Ascending aorta (tissue), 2 donors: ENCODE measurements around the gene TMEM204. TPM values are rescaled to one million over a fixed set of nuclear protein-coding genes. Genes with fewer than 3 reads are reported as not detected.

Experiments used
- DNase-seq, 2 donors: peaks; one replicate each; pipeline ENCODE4 v3.0.0-alpha.2; 2019; ENCODE audit warnings: low spot score in 2 of 2
- H3K27ac ChIP-seq, 2 donors: fragments of 200-600 bp; sonication (generic); one replicate each; pipeline ENCODE4 v1.5.1; 2016 to 2017; ENCODE audit warnings: mild to moderate bottlenecking in 1 of 2
- H3K27me3 ChIP-seq: fragments of 200-600 bp; sonication (generic); one replicate; pipeline ENCODE4 v1.5.1; 2017
- H3K36me3 ChIP-seq, 2 donors: fragments of 200-600 bp; sonication (generic); one replicate each; pipeline ENCODE4 v1.5.1; 2016
- H3K4me1 ChIP-seq, 2 donors: fragments of 200-600 bp; sonication (generic); one replicate each; pipeline ENCODE4 v1.5.1; 2016 to 2017; ENCODE audit warnings: mild to moderate bottlenecking in 1 of 2
- H3K4me3 ChIP-seq, 2 donors: fragments of 200-600 bp; sonication (generic); one replicate each; pipeline ENCODE4 v1.5.1; 2016 to 2017; ENCODE audit warnings: mild to moderate bottlenecking in 1 of 2
- H3K9me3 ChIP-seq, 2 donors: fragments of 200-600 bp; sonication (generic); one replicate each; pipeline ENCODE4 v1.5.1; 2016
- intact Hi-C: fragments of 100-400 bp; cut with DNase I; formaldehyde crosslinking; loops from one replicate; pipeline ENCODE4 v1.15.1; 2023
- total RNA-seq: library from RNA; depleted of rRNA; stranded (reverse); fragments of >200 nt; gene quantifications from one replicate; pipeline ENCODE4 v1.1.0, GENCODE V29; 2016
- TF ChIP-seq, protein P1 (sequence below), 3 experiments: fragments of 200-600 bp in 2 of 3; fragments of 450-650 bp in 1 of 3; sonication (generic) in 2 of 3; IDR thresholded peaks; one replicate each; pipeline ENCODE4 v1.5.1; 2016 to 2019; ENCODE audit warnings: antibody characterized with exemption in 3 of 3, mild to moderate bottlenecking in 1 of 3, moderate library complexity in 1 of 3

Gene TMEM204
- total RNA-seq, 1 donor from 2014 or later, result 145 TPM

DNA sequence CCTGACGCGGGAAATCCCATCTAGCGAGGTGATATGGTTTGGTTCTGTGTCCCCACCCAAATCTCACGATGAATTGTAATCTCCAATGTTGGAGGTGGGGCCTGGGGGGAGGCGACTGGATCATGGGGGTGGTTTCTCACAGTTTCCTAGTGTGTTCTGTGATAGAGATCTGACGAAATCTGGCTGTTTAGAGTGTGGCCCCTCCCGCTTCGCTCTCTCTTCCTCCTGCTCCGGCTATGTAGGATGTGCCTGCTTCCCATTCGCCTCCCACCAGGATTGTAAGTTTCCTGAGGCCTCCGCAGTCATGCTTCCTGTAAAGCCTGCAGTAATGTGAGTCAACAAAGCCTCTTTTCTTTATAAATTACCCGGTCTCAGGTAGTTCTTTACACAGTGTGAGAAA lies 46.8 kb downstream of the TMEM204 start:
- H3K27ac ChIP-seq, result no peak overlapping the region
- H3K4me1 ChIP-seq, result no peaks in the 10 kb centered on the region
- no peak overlapping the region for H3K4me3 ChIP-seq
- DNase-seq, result no peak
- no peaks in the 10 kb centered on the region for H3K27me3 ChIP-seq
- TF ChIP-seq, protein P1, sequence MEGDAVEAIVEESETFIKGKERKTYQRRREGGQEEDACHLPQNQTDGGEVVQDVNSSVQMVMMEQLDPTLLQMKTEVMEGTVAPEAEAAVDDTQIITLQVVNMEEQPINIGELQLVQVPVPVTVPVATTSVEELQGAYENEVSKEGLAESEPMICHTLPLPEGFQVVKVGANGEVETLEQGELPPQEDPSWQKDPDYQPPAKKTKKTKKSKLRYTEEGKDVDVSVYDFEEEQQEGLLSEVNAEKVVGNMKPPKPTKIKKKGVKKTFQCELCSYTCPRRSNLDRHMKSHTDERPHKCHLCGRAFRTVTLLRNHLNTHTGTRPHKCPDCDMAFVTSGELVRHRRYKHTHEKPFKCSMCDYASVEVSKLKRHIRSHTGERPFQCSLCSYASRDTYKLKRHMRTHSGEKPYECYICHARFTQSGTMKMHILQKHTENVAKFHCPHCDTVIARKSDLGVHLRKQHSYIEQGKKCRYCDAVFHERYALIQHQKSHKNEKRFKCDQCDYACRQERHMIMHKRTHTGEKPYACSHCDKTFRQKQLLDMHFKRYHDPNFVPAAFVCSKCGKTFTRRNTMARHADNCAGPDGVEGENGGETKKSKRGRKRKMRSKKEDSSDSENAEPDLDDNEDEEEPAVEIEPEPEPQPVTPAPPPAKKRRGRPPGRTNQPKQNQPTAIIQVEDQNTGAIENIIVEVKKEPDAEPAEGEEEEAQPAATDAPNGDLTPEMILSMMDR (IDR thresholded peaks at IDR 0.05), result no peak
- no peaks in the 10 kb centered on the region for H3K9me3 ChIP-seq
- intact Hi-C loops, result no loop called here
- H3K36me3 ChIP-seq, result peaks cover 20 to 35% of the 10 kb centered on the region in 2 donors

DNA sequence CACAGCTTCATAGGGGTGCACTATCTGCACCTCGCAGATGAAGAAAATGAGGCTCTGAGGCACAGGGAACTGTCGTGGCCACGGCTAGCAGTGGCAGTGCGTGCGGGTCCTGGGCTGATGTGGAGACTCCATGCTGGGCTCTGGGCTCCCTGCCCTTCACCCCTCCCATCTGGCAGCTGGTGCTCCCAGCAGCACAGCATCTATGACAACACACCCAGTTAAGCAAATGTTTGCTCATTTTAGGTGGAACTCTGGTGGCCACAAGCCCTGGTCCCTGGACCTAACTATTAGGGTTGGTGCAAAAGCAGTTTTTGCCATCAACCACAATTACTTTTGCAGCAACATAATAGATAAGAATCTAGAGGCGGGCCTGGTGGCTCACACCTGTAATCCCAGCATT lies 47.5 kb downstream of the TMEM204 start:
- Histone ChIP-seq H3K4me3 (no peak overlapping the region), H3K27me3 (no peaks in the 10 kb centered on the region), H3K36me3 (peaks cover 23 to 38% of the 10 kb centered on the region in 2 donors), H3K4me1 (no peaks in the 10 kb centered on the region), H3K27ac (no peak overlapping the region), H3K9me3 (no peaks in the 10 kb centered on the region)
- no peak for DNase-seq
- TF ChIP-seq, protein P1 (IDR thresholded peaks at IDR 0.05), result no peak
- intact Hi-C loops, result no loop called here

DNA sequence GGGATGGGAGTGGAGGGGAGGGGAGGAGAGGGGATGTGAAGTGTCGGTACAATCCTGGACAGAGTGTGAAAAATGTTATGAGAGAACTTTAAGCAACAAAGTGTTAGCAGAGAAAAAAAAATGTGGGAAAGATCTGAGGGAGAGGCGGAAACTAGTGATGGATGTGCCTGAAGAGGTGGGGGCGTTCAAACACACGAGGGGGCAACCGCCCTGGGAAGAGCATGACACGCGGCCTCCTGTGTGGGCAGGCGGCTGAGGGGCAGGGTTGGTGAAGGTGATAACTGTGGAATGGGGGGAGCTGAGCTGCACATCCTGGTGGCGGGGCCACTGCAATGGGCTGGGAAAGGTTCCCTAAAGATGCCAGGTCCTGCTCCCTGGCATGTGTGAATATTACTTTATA lies 48.3 kb downstream of the TMEM204 start:
- DNase-seq, result no peak
- intact Hi-C loops, result no loop called here
- Histone ChIP-seq H3K4me3 (no peak overlapping the region), H3K4me1 (no peaks in the 10 kb centered on the region), H3K27ac (no peak overlapping the region), H3K36me3 (peaks cover 23 to 47% of the 10 kb centered on the region in 2 donors), H3K9me3 (no peaks in the 10 kb centered on the region), H3K27me3 (no peaks in the 10 kb centered on the region)
- TF ChIP-seq, protein P1 (IDR thresholded peaks at IDR 0.05), result no peak

DNA sequence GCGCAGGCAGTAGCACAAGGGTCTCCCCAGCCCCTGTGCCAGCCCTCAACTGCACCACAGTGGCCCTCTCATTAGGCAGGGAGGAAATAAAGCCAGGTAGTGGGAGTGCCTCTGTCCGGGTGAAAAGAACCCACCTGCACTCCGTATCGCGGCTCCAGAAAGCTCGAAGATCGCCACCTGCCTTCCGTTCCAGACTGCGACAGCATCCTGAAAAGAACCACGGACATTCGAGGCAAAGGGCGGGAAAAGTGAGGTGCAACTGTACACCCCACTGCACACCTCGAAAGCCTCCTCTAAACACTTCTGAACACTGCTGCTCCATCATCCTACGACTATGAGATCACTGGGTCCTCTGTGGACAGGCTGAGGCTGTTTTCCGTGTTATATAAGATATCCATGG lies 49.7 kb downstream of the TMEM204 start:
- H3K27me3 ChIP-seq, result no peaks in the 10 kb centered on the region
- H3K9me3 ChIP-seq, result no peaks in the 10 kb centered on the region
- DNase-seq, result no peak
- intact Hi-C loops, result no loop called here
- TF ChIP-seq, protein P1 (IDR thresholded peaks at IDR 0.05), result no peak
- H3K27ac ChIP-seq, result no peak overlapping the region
- peaks cover 29 to 58% of the 10 kb centered on the region in 2 donors for H3K36me3 ChIP-seq
- no peaks in the 10 kb centered on the region for H3K4me1 ChIP-seq
- H3K4me3 ChIP-seq, result no peak overlapping the region

DNA sequence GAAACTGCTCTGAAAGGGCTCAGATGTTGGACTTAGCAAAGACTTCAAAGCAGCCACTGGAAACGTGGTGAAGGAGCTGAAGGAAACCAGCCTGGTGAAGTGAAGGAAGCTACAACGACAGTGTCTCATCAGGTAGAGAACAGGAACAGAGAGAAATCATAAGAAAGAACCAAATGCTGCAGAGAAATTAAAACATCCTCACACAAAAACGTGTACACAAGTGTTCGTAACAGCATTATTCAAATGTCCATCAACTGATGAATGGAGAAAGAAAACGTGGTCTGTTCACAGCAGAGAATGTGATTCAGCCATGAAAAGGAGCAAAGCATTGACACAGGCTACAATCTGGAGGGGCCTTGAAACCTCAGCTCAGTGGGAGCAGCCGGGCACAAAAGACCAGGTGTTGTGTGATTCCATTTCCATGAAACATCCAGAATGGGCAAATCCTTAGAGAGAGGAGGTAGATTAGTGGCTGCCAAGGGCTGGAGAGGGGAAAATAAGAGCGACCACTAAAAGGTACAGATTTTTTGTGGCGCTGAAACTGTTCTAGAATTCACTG lies 51.5 kb downstream of the TMEM204 start:
- Histone ChIP-seq H3K9me3 (no peaks in the 10 kb centered on the region), H3K4me3 (no peak overlapping the region), H3K4me1 (no peaks in the 10 kb centered on the region), H3K27me3 (no peaks in the 10 kb centered on the region), H3K36me3 (peaks cover 28 to 62% of the 10 kb centered on the region in 2 donors), H3K27ac (no peak overlapping the region)
- intact Hi-C loops, result no loop called here
- no peak for DNase-seq
- TF ChIP-seq, protein P1 (IDR thresholded peaks at IDR 0.05), result no peak

DNA sequence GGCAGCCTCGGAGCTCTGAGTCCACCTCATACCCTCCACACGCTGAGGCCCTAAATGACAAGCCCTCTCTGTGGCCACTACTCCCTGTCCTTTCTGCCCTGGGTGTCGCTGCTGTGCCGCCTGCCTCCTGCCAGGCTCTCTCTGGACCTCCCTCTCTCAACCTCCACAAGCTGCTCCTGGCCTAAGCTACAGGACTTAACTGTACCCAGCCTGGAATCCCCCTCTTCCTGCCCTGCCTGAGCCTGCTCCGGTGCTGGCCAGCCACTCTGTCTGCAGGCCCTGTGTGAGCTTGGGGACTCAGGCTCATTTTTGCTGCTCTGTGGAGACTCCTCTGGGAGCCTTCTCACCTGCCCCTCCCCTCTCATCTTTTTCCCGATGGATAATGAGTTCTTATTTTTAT lies 56.9 kb downstream of the TMEM204 start:
- H3K27me3 ChIP-seq, result no peaks in the 10 kb centered on the region
- H3K36me3 ChIP-seq, result peaks cover 11 to 33% of the 10 kb centered on the region in 2 donors
- DNase-seq, result no peak
- TF ChIP-seq, protein P1 (IDR thresholded peaks at IDR 0.05), result no peak
- no peak overlapping the region for H3K27ac ChIP-seq
- H3K9me3 ChIP-seq, result no peaks in the 10 kb centered on the region
- H3K4me3 ChIP-seq, result no peak overlapping the region
- no peaks in the 10 kb centered on the region for H3K4me1 ChIP-seq
- intact Hi-C loops, result no loop called here
